ENCODE measurements around the gene KCNN3.
A peak's percentile ranks its signal among the peaks of the same experiment; 100 is the strongest.

The KCNN3 gene

DNA sequence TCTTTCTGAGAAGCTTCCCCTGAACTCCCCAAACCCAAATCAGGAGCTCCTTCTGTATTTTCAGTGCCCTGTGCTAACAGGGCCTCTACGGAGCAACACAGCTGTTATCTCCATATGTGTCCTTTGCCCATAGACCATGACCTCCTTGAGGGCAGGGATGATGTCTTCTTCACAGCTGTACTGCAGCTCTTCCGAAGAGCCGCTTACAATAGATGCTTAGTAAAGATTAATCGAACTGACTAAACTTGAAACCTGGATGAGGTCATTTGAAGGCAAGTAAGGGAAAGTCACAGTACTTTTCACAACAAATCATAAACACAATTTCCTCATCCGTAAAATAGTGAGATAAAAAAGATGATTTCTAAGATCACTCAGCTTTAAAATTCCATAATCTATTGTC lies 4.4 kb upstream of the KCNN3 start:
- ChIA-PET POLR2A (no interaction called here), CTCF (interaction anchor here (0.7 to 3.0 kb wide), 4 partner anchors 13 to 394 kb away, joined by 3 to 13 read pairs (median 7); no protein-coding TSS in a partner anchor)
- no peak overlapping the region for H3K4me3 ChIP-seq (ENCODE audit: low read depth, low read length)
- H3K4me1 ChIP-seq (ENCODE audit: control insufficient read depth, insufficient read depth, low read length) = peaks cover 5% of the 10 kb centered on the region
- no peaks in the 10 kb centered on the region for H3K9me3 ChIP-seq (ENCODE audit: control insufficient read depth, insufficient read depth, low read depth, low read length)
- no peak for TF ChIP-seq ZNF529 (tag by site-specific recombination; IDR thresholded peaks at IDR 0.05; ENCODE audit: insufficient replicate concordance)
- TF ChIP-seq, protein P1, sequence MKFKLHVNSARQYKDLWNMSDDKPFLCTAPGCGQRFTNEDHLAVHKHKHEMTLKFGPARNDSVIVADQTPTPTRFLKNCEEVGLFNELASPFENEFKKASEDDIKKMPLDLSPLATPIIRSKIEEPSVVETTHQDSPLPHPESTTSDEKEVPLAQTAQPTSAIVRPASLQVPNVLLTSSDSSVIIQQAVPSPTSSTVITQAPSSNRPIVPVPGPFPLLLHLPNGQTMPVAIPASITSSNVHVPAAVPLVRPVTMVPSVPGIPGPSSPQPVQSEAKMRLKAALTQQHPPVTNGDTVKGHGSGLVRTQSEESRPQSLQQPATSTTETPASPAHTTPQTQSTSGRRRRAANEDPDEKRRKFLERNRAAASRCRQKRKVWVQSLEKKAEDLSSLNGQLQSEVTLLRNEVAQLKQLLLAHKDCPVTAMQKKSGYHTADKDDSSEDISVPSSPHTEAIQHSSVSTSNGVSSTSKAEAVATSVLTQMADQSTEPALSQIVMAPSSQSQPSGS (tag by site-specific recombination; IDR thresholded peaks at IDR 0.05; ENCODE audit: low read depth) = peak; percentile 32; the same call in 1 of the 2 replicates
- no peaks in the 10 kb centered on the region for H3K36me3 ChIP-seq (ENCODE audit: control insufficient read depth in 2 of 2, insufficient read depth in 1 of 2, low read length in 2 of 2)
- no peak overlapping the region for H3K27ac ChIP-seq (ENCODE audit: extremely low read depth, low read depth, low read length)

- TF ChIP-seq ZNF16 (tag by site-specific recombination; IDR thresholded peaks at IDR 0.05; ENCODE audit: low read depth) (no peak), ZNF837 (tag by site-specific recombination; IDR thresholded peaks at IDR 0.05) (no peak), HOXD13 (CRISPR knock-in tag; IDR thresholded peaks at IDR 0.05; ENCODE audit: borderline replicate concordance) (no peak), ZNF223 (tag by site-specific recombination; IDR thresholded peaks at IDR 0.05) (no peak), ZNF335 (tag by site-specific recombination; conservative IDR thresholded peaks at IDR 0.05) (no peak)
- peaks cover 5% of the 10 kb centered on the region for H3K4me1 ChIP-seq (ENCODE audit: control insufficient read depth, insufficient read depth, low read length)
- ChIA-PET CTCF (interaction anchor here (0.6 to 1.8 kb wide), 5 partner anchors 40 to 1560 kb away, joined by 3 to 10 read pairs (median 4); no protein-coding TSS in a partner anchor), POLR2A (no interaction called here)
- no peaks in the 10 kb centered on the region for H3K9me3 ChIP-seq (ENCODE audit: control insufficient read depth, insufficient read depth, low read depth, low read length)
- H3K4me3 ChIP-seq (ENCODE audit: low read depth, low read length) = no peak overlapping the region
- no peaks in the 10 kb centered on the region for H3K36me3 ChIP-seq (ENCODE audit: control insufficient read depth in 2 of 2, insufficient read depth in 1 of 2, low read length in 2 of 2)
- H3K27ac ChIP-seq (ENCODE audit: extremely low read depth, low read depth, low read length) = no peak overlapping the region
These were observed 3.4 kb upstream of the KCNN3 start for GRCh38 chr1:154873321-154873950.

DNA sequence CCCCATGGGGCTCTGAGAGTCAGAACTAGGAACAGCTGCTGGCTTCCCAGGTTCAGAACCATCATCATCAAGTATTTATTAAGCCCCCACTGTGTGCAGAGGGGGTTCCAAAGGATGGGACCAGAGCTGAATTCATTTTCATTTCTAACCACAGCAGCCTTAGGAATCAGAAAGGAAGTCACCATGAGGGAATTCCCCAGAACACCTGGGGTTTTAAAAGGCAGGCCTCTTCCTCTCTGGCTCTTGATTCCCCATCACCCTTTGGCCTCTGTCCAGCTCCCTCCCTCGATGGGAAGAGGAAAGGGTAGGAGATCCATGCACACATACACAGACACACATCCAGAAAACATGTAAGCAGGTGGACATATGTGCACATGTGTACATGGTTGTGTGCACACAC lies 1.3 kb upstream of the KCNN3 start:
- no peak overlapping the region for H3K4me3 ChIP-seq (ENCODE audit: low read depth, low read length)
- H3K4me1 ChIP-seq (ENCODE audit: control insufficient read depth, insufficient read depth, low read length) = peaks cover 5% of the 10 kb centered on the region
- H3K27ac ChIP-seq (ENCODE audit: extremely low read depth, low read depth, low read length) = no peak overlapping the region
- no peak for TF ChIP-seq ZNF639 (tag by site-specific recombination; IDR thresholded peaks at IDR 0.05)
- TF ChIP-seq ZNF561 (tag by site-specific recombination; IDR thresholded peaks at IDR 0.05; ENCODE audit: borderline replicate concordance) = no peak
- TF ChIP-seq, protein P2, sequence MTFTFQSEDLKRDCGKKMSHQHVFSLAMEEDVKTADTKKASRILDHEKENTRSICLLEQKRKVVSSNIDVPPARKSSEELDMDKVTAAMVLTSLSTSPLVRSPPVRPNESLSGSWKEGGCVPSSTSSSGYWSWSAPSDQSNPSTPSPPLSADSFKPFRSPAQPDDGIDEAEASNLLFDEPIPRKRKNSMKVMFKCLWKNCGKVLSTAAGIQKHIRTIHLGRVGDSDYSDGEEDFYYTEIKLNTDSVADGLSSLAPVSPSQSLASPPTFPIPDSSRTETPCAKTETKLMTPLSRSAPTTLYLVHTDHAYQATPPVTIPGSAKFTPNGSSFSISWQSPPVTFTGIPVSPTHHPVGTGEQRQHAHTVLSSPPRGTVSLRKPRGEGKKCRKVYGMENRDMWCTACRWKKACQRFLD (tag by site-specific recombination; IDR thresholded peaks at IDR 0.05) = no peak
- TF ChIP-seq PRDM10 (tag by site-specific recombination; IDR thresholded peaks at IDR 0.05) = no peak
- TF ChIP-seq ZIC2 (tag by site-specific recombination; IDR thresholded peaks at IDR 0.05) = peak; percentile 75
- no peak for TF ChIP-seq ZNF621 (tag by site-specific recombination; IDR thresholded peaks at IDR 0.05)
- no peak for TF ChIP-seq ZNF311 (tag by site-specific recombination; IDR thresholded peaks at IDR 0.05; ENCODE audit: borderline replicate concordance)
- no peak for TF ChIP-seq YY2 (tag by site-specific recombination; IDR thresholded peaks at IDR 0.05)
- H3K9me3 ChIP-seq (ENCODE audit: control insufficient read depth, insufficient read depth, low read depth, low read length) = no peaks in the 10 kb centered on the region
- ChIA-PET POLR2A (no interaction called here), CTCF (interaction anchor here (0.6 to 2.2 kb wide), 6 partner anchors 12 to 293 kb away, joined by 3 to 9 read pairs (median 3); no protein-coding TSS in a partner anchor)
- no peaks in the 10 kb centered on the region for H3K36me3 ChIP-seq (ENCODE audit: control insufficient read depth in 2 of 2, insufficient read depth in 1 of 2, low read length in 2 of 2)
